HG03280 (cell line): Measurements from ENCODE around the gene PAEP.
"Not testable (repeated sequence)": the region's sequence is repeated elsewhere in the genome, so short reads cannot be mapped to it uniquely, and the experiment has no call there.

Experiments
- ATAC-seq: cut with Tn5 transposase; IDR thresholded peaks from one replicate; pipeline ENCODE4 v1.9.1; 2021; ENCODE audit warnings: mild to moderate bottlenecking, moderate library complexity; ENCODE audit not compliant: unreplicated experiment

PAEP gene

DNA sequence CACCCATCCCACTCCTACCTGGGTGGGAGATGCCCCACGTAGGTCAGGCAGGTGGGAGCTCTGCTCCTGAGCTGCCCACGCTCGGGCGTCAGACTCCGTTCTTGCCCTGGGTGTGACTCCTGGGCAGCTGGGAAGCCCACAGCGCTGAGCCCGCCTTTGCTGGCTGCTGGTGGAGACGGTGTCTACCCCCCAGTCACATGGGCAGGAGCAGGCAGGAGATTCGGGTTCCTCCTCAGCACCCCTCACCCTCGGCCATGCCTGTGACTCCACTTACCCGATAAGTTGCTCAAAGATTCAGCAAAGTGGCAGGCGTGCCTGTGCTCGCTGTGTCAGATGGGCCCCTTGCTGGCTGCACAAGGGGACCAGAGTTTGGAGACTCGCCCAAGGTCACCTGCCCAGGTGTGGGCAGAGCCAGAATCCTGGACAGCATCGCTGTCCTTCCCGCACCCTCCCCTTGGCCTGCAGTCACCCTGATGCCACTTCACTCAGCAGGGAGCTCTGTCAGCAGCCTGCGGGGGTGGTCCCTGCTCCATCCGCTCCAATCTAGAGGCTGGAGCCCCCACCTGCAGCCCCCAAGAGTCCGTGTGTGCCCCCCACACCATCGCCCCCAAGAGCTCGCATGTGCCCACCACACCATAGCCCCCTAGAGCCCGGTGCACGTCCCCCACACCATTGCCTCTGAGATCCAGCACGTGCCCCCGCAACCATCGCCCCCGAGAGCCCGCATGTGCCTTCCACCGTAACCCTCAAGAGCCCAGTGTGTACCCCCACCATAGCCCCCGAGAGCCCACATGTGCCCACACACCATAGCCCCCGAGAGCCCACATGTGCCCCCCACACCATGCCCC is 36.1 kb upstream of the PAEP start:
- no peak for ATAC-seq

GRCh38 chr9:135526089-135526729 is 35.3 kb upstream of the PAEP start:
- ATAC-seq, result no peak

DNA sequence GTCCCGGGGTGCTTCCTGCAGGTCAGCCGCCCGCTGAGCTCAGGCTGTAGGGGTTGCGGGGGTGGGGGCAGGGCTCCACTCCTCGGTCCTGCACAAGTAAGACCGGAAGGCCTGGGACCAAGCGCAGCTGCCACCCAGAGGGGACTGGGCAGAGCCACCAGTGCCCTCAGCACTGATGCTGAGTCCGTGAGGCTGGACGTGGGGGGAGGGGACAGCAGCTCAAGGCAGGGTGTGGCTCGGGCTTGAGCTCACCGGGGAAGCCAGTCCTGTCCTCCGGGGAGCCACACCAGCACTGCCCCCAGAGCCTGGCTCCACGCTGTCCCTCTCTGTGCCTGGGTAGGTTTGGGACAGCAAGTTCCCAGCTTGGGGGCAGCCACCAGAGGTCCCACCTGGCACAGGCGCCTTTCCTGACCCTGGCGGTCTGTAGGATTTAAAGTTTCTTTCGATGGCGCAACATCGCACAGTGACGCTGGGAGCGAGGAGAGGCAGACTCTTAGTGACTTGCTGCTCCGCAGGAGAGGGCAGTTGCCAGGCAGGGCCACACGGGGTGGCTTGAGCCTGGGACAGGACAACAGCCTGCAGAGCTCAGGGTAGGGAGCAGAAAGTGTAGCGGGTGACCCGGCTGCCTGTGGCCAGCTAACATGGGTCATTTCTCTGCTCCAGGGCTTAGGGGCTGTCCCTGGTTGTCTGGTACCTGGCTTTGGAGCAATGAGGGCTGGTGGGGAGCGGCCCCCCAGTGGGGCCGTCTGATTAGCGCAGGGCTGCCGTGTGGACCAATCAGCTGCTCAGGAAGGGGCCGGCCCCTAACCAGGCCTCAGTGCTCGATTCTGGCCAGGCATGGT is 34.6 kb upstream of the PAEP start:
- no peak for ATAC-seq

DNA sequence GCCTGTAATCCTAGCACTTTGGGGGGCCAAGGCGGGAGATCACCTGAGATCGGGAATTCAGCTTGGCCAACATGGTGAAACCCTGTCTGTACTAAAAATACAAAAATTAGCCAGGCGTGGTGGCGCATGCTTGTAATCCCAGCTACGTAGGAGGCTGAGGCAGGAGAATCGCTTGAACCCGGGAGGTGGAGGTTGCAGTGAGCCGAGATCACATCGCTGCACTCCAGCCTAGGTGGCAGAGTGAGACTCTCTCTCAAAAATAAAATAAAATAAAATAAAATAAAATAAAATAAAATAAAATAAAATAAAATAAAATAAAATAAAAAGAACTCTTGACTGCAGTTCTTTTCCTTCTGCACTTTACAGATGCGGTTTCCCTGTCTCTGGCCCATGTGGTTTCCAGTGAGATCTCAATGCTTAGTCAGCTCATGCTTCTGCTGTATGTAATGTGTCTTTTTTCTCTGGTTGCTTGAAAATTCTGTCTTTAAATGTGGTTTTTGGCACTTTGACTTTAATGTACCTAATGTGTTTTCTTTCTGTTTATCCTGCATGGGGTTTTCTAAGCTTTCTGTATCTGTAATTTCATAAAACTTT is 32.6 kb upstream of the PAEP start:
- ATAC-seq, result not testable (repeated sequence)

- ATAC-seq, result no peak
Measured at GRCh38 chr9:135530146-135530545, 31.4 kb upstream of the PAEP start.

GRCh38 chr9:135531096-135531495 is 30.5 kb upstream of the PAEP start:
- no peak for ATAC-seq

DNA sequence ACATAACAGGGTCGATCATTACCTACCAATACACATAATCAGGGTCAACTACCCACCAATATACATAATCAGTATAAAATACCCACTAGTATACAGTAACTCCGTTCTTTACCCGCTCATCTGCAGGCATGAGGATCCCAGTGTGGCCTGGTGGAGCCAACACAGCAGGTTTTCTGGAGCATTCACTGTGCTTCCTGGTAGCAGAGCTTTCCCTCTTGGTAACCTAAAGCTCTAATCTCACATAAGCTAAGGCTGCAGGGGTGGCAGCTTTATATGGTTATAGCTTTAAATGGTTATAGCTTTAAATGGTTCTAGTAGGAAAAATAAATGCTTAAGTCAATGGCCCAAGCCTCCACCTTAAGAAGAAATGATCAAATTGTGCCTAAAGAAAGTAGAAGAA is 28.4 kb upstream of the PAEP start:
- ATAC-seq, result no peak

- no peak for ATAC-seq
Measured at GRCh38 chr9:135533674-135534073, 27.9 kb upstream of the PAEP start.

- ATAC-seq, result not testable (repeated sequence)
Measured at GRCh38 chr9:135534192-135534711, 27.3 kb upstream of the PAEP start.

- not testable (repeated sequence) for ATAC-seq
Measured at GRCh38 chr9:135534826-135535225, 26.7 kb upstream of the PAEP start.

DNA sequence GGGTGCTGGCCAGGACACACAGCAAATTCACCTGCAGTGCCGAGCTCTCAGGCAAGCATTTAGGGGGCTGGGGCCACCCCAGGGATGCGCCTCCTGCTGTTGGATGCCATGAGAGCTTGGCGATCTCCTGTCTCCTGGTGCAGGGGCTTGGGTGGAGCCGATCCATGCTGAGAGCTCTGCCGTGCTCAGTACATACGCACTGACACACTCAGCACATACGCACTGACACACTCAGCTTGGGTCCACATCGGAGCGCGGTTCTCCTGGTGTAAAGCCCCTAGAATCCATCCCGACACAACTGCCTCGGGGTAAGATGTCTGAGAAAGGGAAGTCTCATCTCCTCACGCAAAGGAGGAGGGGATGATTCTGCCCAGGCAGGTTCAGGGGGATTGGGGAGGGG is 25.9 kb upstream of the PAEP start:
- not testable (repeated sequence) for ATAC-seq

- no peak for ATAC-seq
Measured at GRCh38 chr9:135536216-135536615, 25.3 kb upstream of the PAEP start.

DNA sequence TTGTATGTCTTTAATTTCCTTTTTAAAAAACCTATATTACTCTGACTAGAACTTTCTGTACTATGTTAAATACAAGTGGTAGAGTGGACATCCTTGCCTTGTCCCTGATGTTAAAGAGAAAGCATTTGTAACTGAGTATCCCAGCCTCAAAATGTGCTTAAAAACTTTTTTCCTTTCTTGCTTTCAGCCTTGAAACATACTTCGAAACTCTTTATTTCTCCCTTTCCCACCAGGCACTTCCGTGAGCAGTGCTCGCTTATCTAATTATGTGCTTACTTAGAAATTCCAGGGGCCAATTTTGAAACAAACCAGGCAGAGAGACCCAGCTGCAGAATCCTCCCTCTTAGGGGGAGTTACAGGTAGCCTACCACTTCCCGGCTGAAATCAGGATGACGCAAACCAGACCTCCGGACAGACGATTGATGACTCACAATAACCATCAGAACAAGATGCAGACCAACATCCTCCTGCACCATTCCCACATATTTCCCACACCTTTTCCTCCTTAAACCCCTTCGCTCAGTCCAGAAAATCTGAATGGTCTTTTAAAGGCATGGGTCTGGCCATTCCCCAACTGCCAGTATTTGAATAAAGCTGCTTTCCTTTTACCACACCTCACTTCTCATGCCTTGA is 18.2 kb upstream of the PAEP start:
- ATAC-seq, result not testable (repeated sequence)

DNA sequence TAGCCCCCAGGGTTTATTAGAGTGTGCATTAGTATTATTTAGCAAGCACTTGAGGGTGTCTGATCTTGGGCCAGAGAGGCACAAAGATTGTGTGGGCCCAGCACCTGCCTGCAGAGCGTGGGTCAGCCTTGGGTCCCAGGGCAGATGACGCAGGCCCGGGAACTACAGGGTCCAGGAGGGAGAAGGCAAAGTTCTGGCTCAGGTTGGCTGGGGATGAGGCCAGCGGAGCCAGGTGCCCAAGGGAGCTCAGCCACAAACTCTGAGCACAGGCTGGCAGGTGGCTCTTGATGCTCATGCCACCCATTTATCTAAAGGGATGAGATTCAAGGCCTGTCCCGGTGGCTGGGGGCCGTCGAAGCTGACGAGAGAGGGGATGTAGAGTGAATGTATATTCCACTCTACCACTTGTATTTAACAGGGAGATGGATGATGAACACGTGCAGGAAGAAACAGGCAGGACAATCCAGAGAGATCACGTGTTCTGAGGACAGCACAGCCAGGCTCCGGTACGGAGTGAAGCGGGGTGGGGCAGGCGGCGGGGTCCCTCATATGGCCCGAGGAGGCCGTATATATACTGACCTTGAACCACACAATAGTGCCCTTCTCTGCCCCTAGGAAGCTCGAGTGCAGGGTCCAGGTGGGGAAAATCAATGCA is 16.4 kb upstream of the PAEP start:
- ATAC-seq, result no peak

- not testable (repeated sequence) for ATAC-seq
Measured at GRCh38 chr9:135545646-135546176, 15.8 kb upstream of the PAEP start, which contains the start of gene OBP2A. OBP2A (plus strand) TSS chr9:135546126; CDS start chr9:135546181, 55 bp downstream.

GRCh38 chr9:135546792-135547617 is 14.6 kb upstream of the PAEP start:
- not testable (repeated sequence) for ATAC-seq

- no peak for ATAC-seq
Measured at GRCh38 chr9:135547756-135548736, 13.5 kb upstream of the PAEP start.
